Natural killer cell (primary cell): ENCODE results near the gene L3MBTL4. TPM values are rescaled to one million over a fixed set of nuclear protein-coding genes. Genes with fewer than 3 reads are reported as not detected.

Experiments used
- ATAC-seq, 3 donors: fragments of 150-1000 bp in 2 of 3; fragments of 200-7000 bp in 1 of 3; cut with Tn5 transposase; 1 replicate in 1 of 3; 2 replicates in 2 of 3; pipeline ENCODE4 v1.10.0; 2021; ENCODE audit warnings: mild to moderate bottlenecking in 2 of 3, moderate library complexity in 2 of 3
- DNase-seq, 2 donors: peaks; one replicate each; pipeline versions ENCODE4 v3.0.0 to v3.0.0-alpha.2; 2013 to 2021; ENCODE audit warnings: mixed read lengths in 1 of 2
- H3K27ac ChIP-seq: one replicate; pipeline ENCODE4 v1.5.1; 2013; ENCODE audit warnings: mild to moderate bottlenecking, low read length
- H3K27me3 ChIP-seq: one replicate; pipeline ENCODE4 v1.6.1; 2013; ENCODE audit warnings: low read length; ENCODE audit not compliant: control insufficient read depth, insufficient read depth
- H3K36me3 ChIP-seq: one replicate; pipeline ENCODE4 v1.6.1; 2013; ENCODE audit warnings: low read length; ENCODE audit not compliant: control insufficient read depth, insufficient read depth
- H3K4me1 ChIP-seq: one replicate; pipeline ENCODE4 v1.6.1; 2013; ENCODE audit warnings: low read length; ENCODE audit not compliant: control insufficient read depth, insufficient read depth
- H3K4me3 ChIP-seq: one replicate; pipeline ENCODE4 v1.5.1; 2013; ENCODE audit warnings: low read length
- H3K9me3 ChIP-seq: one replicate; pipeline ENCODE4 v1.6.1; 2013; ENCODE audit warnings: low read length; ENCODE audit not compliant: control insufficient read depth, insufficient read depth
- H3K27ac Mint-ChIP-seq, 2 donors: one replicate each; pipeline ENCODE4 v1.8.0; 2022; ENCODE audit warnings: mild to moderate bottlenecking in 2 of 2, mixed read lengths in 2 of 2, moderate library complexity in 1 of 2
- H3K27me3 Mint-ChIP-seq, 2 donors: one replicate each; pipeline ENCODE4 v1.8.0; 2022; ENCODE audit warnings: low read depth in 2 of 2, mixed read lengths in 2 of 2
- H3K36me3 Mint-ChIP-seq: one replicate; pipeline ENCODE4 v1.8.0; 2022; ENCODE audit warnings: mixed read lengths
- H3K4me1 Mint-ChIP-seq, 2 donors: one replicate each; pipeline ENCODE4 v1.8.0; 2022; ENCODE audit warnings: mixed read lengths in 2 of 2
- H3K4me3 Mint-ChIP-seq: one replicate; pipeline ENCODE4 v1.8.0; 2022; ENCODE audit warnings: mild to moderate bottlenecking, moderate library complexity, mixed read lengths
- H3K9me3 Mint-ChIP-seq, 2 donors: one replicate each; pipeline ENCODE4 v1.8.0; 2022; ENCODE audit warnings: mixed read lengths in 2 of 2
- WGBS: methylation state at CpG from one replicate; pipeline ENCODE4 v1.1.7; 2013; ENCODE audit warnings: missing lambda C conversion rate; ENCODE audit not compliant: insufficient coverage; 5-methylcytosine and 5-hydroxymethylcytosine counted together
- intact Hi-C: fragments of 100-400 bp; cut with micrococcal nuclease; formaldehyde crosslinking; loops from one replicate; pipeline ENCODE4 v1.14.2; 2022
- total RNA-seq, 4 donors: library from RNA; stranded (reverse); fragments of 120-200 nt in 1 of 4; gene quantifications; one replicate each; pipeline versions ENCODE4 v1.2.3 to v1.2.4, GENCODE V29; 2013 to 2022
- TF ChIP-seq, protein P1 (sequence below): fragments of 200-600 bp; IDR thresholded peaks from one replicate; pipeline ENCODE4 v1.8.0; 2022; ENCODE audit warnings: antibody characterized with exemption

L3MBTL4 gene
- total RNA-seq, 3 donors from 2014 or later (not counting 1 experiment from before 2014, with no cell fraction given): 27.9 to 34.2 (median 30.0) TPM

GRCh38 chr18:6257950-6258349, 156.8 kb downstream of the L3MBTL4 start:
- TF ChIP-seq, protein P1, sequence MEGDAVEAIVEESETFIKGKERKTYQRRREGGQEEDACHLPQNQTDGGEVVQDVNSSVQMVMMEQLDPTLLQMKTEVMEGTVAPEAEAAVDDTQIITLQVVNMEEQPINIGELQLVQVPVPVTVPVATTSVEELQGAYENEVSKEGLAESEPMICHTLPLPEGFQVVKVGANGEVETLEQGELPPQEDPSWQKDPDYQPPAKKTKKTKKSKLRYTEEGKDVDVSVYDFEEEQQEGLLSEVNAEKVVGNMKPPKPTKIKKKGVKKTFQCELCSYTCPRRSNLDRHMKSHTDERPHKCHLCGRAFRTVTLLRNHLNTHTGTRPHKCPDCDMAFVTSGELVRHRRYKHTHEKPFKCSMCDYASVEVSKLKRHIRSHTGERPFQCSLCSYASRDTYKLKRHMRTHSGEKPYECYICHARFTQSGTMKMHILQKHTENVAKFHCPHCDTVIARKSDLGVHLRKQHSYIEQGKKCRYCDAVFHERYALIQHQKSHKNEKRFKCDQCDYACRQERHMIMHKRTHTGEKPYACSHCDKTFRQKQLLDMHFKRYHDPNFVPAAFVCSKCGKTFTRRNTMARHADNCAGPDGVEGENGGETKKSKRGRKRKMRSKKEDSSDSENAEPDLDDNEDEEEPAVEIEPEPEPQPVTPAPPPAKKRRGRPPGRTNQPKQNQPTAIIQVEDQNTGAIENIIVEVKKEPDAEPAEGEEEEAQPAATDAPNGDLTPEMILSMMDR: no peak
- Histone ChIP-seq H3K27me3 (no peaks in the 10 kb centered on the region), H3K27ac (no peak overlapping the region), H3K36me3 (no peaks in the 10 kb centered on the region), H3K4me1 (no peaks in the 10 kb centered on the region), H3K9me3 (peaks cover 6% of the 10 kb centered on the region), H3K4me3 (no peak overlapping the region)
- Mint-ChIP-seq H3K9me3 (peaks cover 4 to 9% of the 10 kb centered on the region in 2 donors), H3K27ac (peak overlapping the region in 1 of 2 donors; percentile 28), H3K27me3 (peaks cover 6 to 8% of the 10 kb centered on the region in 2 donors), H3K36me3 (peaks cover 14% of the 10 kb centered on the region), H3K4me3 (no peak overlapping the region), H3K4me1 (peaks cover 20 to 48% of the 10 kb centered on the region in 2 donors)
- ATAC-seq (no peak), DNase-seq (no peak)
- 91% methylated on average over 3 of the region's 3 CpGs for WGBS
- intact Hi-C loops: no loop called here

DNA sequence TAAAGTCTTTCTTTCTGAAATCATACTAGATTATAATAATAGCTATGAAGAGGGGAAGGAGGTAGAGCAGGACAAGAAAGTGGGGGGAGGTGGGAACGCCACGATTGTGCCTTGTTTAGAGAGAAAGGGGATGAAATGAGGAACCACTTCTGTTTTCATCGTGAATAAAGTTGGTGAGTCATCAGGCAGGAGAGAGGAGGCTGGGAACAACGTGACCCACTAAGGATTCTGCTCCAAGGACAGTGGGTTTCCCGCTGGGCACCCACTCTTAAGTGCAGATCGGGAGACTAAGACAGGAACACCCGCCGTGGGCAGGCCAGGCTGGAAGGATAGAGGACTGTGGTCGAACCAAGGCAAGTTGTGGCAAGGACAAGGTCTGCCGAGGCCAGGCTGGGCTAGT, 158.2 kb downstream of the L3MBTL4 start:
- H3K4me1 ChIP-seq: no peaks in the 10 kb centered on the region
- H3K4me3 ChIP-seq: no peak overlapping the region
- H3K36me3 ChIP-seq: no peaks in the 10 kb centered on the region
- TF ChIP-seq, protein P1: no peak
- ATAC-seq (no peak), DNase-seq (no peak)
- peaks cover 14% of the 10 kb centered on the region for H3K36me3 Mint-ChIP-seq
- H3K9me3 ChIP-seq: peaks cover 6% of the 10 kb centered on the region
- 29% methylated on average over 10 of the region's 10 CpGs for WGBS
- intact Hi-C loops: no loop called here
- no peak overlapping the region for H3K4me3 Mint-ChIP-seq
- no peaks in the 10 kb centered on the region for H3K27me3 ChIP-seq
- peaks cover 20 to 50% of the 10 kb centered on the region in 2 donors for H3K4me1 Mint-ChIP-seq
- no peak overlapping the region for H3K27ac ChIP-seq
- H3K9me3 Mint-ChIP-seq: peaks cover 4 to 9% of the 10 kb centered on the region in 2 donors
- H3K27ac Mint-ChIP-seq: no peak overlapping the region
- peaks cover 6 to 8% of the 10 kb centered on the region in 2 donors for H3K27me3 Mint-ChIP-seq

DNA sequence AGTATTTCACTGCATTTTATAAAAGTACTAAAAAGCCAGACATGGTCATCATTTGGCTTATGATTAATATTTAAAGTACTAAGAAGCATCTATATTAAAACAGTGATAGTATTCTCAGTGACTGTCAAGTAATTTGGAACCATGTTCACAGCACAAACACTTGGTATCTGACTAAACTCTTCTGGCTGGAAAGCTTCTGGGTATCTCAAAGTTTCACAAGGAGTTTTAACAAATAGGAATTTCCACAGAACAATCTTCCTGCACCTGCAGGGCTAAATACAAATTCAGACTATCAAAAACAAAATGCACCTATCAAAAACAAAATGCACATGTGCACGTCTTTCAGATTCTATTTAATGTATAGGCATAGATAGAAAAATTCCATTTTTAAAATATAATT, 158.8 kb downstream of the L3MBTL4 start:
- WGBS: no CpG with 5 or more reads among the region's 1 CpG
- no peaks in the 10 kb centered on the region for H3K36me3 ChIP-seq
- no peak overlapping the region for H3K27ac ChIP-seq
- no peaks in the 10 kb centered on the region for H3K27me3 ChIP-seq
- no peak overlapping the region for H3K4me3 ChIP-seq
- Mint-ChIP-seq H3K36me3 (peaks cover 14% of the 10 kb centered on the region), H3K4me3 (no peak overlapping the region), H3K9me3 (peaks cover 4 to 9% of the 10 kb centered on the region in 2 donors), H3K27me3 (peaks cover 6 to 8% of the 10 kb centered on the region in 2 donors), H3K4me1 (peaks cover 25 to 53% of the 10 kb centered on the region in 2 donors), H3K27ac (no peak overlapping the region)
- H3K4me1 ChIP-seq: no peaks in the 10 kb centered on the region
- intact Hi-C loops: no loop called here
- ATAC-seq (no peak), DNase-seq (no peak)
- peaks cover 6% of the 10 kb centered on the region for H3K9me3 ChIP-seq
- TF ChIP-seq, protein P1: no peak

DNA sequence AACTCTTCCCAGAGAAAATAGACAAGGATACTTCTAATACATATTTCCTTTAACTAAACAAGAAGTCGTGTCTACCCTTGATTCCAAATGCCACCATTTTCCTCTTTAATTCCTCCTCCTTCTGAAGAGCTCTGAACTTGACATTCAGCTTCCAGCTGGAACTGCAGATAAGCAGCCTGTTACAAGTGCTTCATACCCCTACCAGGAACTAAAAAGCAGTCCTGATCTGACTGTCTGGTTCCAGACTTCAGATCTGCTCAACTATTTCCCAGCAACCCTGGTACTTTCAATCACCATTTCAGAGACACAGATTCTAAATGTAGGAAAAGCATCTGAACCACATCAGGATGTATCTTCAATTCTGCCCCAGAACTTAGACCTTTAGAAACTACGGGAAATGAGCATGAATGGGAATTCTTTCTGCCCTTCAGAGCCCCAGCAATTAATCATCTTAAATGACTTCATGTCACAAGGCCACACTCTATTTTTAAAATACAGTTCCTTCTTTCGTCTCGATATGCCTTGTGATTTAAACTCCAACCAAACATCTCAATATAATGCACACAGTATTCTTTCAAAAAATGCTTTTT, 159.5 kb downstream of the L3MBTL4 start:
- Histone ChIP-seq H3K4me3 (no peak overlapping the region), H3K27me3 (no peaks in the 10 kb centered on the region), H3K27ac (no peak overlapping the region), H3K4me1 (peaks cover 4% of the 10 kb centered on the region), H3K36me3 (no peaks in the 10 kb centered on the region), H3K9me3 (peaks cover 6% of the 10 kb centered on the region)
- ATAC-seq: no peak
- H3K4me1 Mint-ChIP-seq: peaks cover 32 to 59% of the 10 kb centered on the region in 2 donors
- H3K9me3 Mint-ChIP-seq: peaks cover 4 to 9% of the 10 kb centered on the region in 2 donors
- no peak for DNase-seq
- peak overlapping the region in 1 of 2 donors; percentile 24 for H3K27ac Mint-ChIP-seq
- peaks cover 6 to 8% of the 10 kb centered on the region in 2 donors for H3K27me3 Mint-ChIP-seq
- 52% methylated on average over 4 of the region's 4 CpGs for WGBS
- TF ChIP-seq, protein P1: no peak
- intact Hi-C loops: no loop called here
- H3K4me3 Mint-ChIP-seq: no peak overlapping the region
- H3K36me3 Mint-ChIP-seq: peaks cover 11% of the 10 kb centered on the region
